ENCODE measurements around the gene CCDC183. TPM values are rescaled to one million over a fixed set of nuclear protein-coding genes. Genes with fewer than 3 reads are reported as not detected.

The CCDC183 gene
- under 1 TPM; 0.45 to 0.58 TPM for total RNA-seq
- polyA plus RNA-seq = under 1 TPM; 0.46 to 0.50 TPM
- long read RNA-seq, donor 1 = 0 reads
- long read RNA-seq, donor 2, partial matches to known transcripts = 1 of 2 reads
- long read RNA-seq, donor 2, other reads (novel, unspliced or antisense) = 0 of 2 reads

DNA sequence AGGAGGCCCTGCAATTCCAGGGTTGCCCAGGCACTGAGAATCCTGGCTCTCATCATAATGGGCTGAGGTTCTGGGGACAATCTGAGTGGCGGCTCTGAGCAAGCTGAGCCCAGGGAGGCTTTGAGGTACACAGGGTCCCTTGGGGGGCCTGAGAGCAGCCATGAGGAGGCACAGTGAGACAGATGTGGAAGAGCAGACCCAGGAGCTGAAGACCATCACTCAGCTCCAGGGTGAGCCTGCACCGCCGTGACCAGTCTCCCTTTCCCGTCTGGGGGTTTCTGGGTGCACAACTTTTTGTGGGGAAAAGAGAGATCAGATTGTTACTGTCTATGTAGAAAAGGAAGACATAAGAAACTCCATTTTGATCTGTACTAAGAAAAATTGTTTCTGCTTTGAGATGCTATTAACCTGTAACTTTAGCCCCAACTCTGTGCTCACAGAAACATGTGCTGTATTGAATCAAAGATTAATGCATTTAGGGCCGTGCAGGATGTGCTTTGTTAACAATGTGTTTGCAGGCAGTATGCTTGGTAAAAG is at the start of gene CCDC183:
CCDC183 (plus strand) TSS at position 101 of the 537 bp plus-strand sequence; CDS start at position 161, 60 bp downstream.
- intact Hi-C loops (cut with DNase I) = no loop called here
- Histone ChIP-seq H3K4me3 (ENCODE audit: low read length in 2 of 2) (no peak within 1 kb of the TSS), H3K27me3 (ENCODE audit: control insufficient read depth in 1 of 2, insufficient read depth in 2 of 2, low read length in 1 of 2) (peaks cover 0 to 2% of the 10 kb centered on the region in 2 donors), H3K9me3 (ENCODE audit: control insufficient read depth, low read length) (no peaks in the 10 kb centered on the region), H3K4me1 (ENCODE audit: control insufficient read depth in 1 of 2, insufficient read depth in 2 of 2, low read length in 2 of 2) (no peaks in the 10 kb centered on the region), H3K27ac (ENCODE audit: low read depth in 1 of 2, low read length in 2 of 2) (no peak within 1 kb of the TSS), H3K36me3 (ENCODE audit: control insufficient read depth in 1 of 2, insufficient read depth in 2 of 2, low read length in 1 of 2) (no peaks in the 10 kb centered on the region)
- 39 to 45% methylated on average over 5 of the region's 5 CpGs for WGBS, 2 donors
- ATAC-seq (ENCODE audit: low FRiP score) = no peak
- peak in 1 of 2 donors; percentile 37 for DNase-seq

DNA sequence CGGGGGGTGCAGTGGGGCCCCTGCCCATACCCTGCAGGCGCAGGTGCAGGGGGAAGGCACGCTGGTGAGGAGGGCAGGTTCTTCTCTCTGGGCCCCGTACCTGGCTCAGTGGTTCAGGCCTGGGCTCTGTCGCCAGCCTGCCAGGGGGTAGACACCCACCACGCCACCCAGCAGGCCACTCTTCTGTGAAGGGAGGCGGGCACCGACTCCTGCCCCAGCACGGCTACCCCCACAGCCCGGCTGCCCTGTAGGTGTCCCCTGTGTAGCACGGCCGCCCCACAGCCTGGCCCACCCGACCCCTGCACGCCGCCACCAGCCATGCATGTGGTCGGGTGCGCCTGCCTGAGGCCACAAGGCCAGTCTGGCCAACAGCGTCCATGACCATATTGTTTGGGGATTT is 49.5 kb upstream of the CCDC183 start:
- H3K27me3 ChIP-seq (ENCODE audit: control insufficient read depth in 1 of 2, insufficient read depth in 2 of 2, low read length in 1 of 2) = no peaks in the 10 kb centered on the region
- H3K9me3 ChIP-seq (ENCODE audit: control insufficient read depth, low read length) = no peaks in the 10 kb centered on the region
- H3K36me3 ChIP-seq (ENCODE audit: control insufficient read depth in 1 of 2, insufficient read depth in 2 of 2, low read length in 1 of 2) = no peaks in the 10 kb centered on the region
- 92 to 93% methylated on average over 18 of the region's 18 CpGs for WGBS, 2 donors
- H3K4me3 ChIP-seq (ENCODE audit: low read length in 2 of 2) = no peak overlapping the region
- no peaks in the 10 kb centered on the region for H3K4me1 ChIP-seq (ENCODE audit: control insufficient read depth in 1 of 2, insufficient read depth in 2 of 2, low read length in 2 of 2)
- H3K27ac ChIP-seq (ENCODE audit: low read depth in 1 of 2, low read length in 2 of 2) = no peak overlapping the region
- intact Hi-C loops (cut with DNase I) = no loop called here
- no peak for DNase-seq
- no peak for ATAC-seq (ENCODE audit: low FRiP score)

DNA sequence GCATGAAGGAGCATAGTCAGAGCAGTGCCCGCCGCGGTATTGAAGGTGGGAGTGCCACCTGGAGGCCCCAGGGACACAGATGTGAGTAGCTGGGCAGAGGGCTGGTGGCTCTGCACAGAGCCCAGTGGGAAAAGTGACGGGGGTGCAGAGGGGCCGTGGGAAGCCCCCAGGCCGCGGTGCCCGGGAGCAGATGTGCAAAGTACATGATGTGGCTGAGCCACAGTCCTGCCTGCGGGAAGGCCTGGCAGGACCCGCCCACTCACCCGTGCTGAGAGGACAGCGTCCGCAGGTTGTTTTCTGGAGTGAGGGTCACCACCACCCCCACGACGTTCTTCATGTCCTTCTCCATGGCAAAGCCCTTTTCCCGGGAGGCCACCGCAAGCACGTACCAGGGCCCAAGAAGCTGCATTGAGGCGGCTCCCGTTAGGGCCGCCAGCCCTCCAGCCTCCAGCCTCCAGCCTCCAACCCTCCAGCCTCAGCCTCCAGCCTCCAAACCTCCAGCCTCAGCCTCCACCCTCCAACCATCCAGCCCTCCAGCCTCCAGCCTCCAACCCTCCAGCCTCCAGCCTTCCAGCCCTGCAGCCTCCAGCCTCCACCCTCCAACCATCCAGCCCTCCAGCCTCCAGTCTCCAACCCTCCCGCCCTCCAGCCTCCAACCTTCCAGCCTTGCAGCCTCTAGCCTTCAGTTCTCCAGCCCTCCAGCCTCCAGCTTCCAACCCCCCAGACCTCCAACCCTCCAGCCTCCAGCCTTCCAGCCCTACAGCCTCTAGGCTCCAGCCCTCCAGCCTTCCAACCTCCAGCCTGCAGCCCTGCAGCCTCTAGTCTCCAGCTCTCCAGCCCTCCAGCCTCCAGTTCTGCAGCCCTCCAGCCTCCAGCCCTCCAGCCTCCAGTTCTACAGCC is 48.7 kb upstream of the CCDC183 start:
- ATAC-seq (ENCODE audit: low FRiP score) (no peak), DNase-seq (no peak)
- no peaks in the 10 kb centered on the region for H3K36me3 ChIP-seq (ENCODE audit: control insufficient read depth in 1 of 2, insufficient read depth in 2 of 2, low read length in 1 of 2)
- intact Hi-C loops (cut with DNase I) = no loop called here
- H3K4me3 ChIP-seq (ENCODE audit: low read length in 2 of 2) = no peak overlapping the region
- no peak overlapping the region for H3K27ac ChIP-seq (ENCODE audit: low read depth in 1 of 2, low read length in 2 of 2)
- H3K9me3 ChIP-seq (ENCODE audit: control insufficient read depth, low read length) = no peaks in the 10 kb centered on the region
- 86% methylated on average over 22 of the region's 22 CpGs for WGBS, 2 donors
- H3K4me1 ChIP-seq (ENCODE audit: control insufficient read depth in 1 of 2, insufficient read depth in 2 of 2, low read length in 2 of 2) = no peaks in the 10 kb centered on the region
- H3K27me3 ChIP-seq (ENCODE audit: control insufficient read depth in 1 of 2, insufficient read depth in 2 of 2, low read length in 1 of 2) = no peaks in the 10 kb centered on the region

DNA sequence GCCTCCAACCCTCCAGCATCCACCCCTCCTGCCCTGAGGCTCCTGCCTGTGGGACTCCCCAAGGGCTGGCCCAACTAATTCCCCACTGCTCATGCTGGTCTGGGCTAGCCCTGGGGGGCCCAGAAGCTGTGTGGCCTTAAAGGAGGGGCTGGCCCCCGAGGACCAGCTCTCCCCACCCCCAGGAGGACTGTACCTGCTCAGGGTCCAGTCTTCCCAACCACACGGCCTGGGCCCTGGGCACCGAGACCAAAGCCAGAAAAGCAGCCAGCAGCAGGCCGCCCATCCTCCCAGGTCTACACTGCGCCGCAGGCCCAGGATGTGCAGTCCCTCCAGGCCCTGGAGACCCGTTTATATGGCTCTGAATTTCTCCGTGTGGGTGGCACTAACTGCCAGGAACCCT is 47.9 kb upstream of the CCDC183 start, which contains the start of gene LCN6:
LCN6 (minus strand) TSS at position 325 of the 400 bp plus-strand sequence; CDS start at position 283, 42 bp downstream.
- no peak for DNase-seq
- intact Hi-C loops (cut with DNase I) = no loop called here
- WGBS, 2 donors = 74 to 81% methylated on average over 8 of the region's 8 CpGs
- Histone ChIP-seq H3K27me3 (ENCODE audit: control insufficient read depth in 1 of 2, insufficient read depth in 2 of 2, low read length in 1 of 2) (no peaks in the 10 kb centered on the region), H3K36me3 (ENCODE audit: control insufficient read depth in 1 of 2, insufficient read depth in 2 of 2, low read length in 1 of 2) (no peaks in the 10 kb centered on the region), H3K4me3 (ENCODE audit: low read length in 2 of 2) (no peak within 1 kb of the TSS), H3K4me1 (ENCODE audit: control insufficient read depth in 1 of 2, insufficient read depth in 2 of 2, low read length in 2 of 2) (no peaks in the 10 kb centered on the region), H3K9me3 (ENCODE audit: control insufficient read depth, low read length) (no peaks in the 10 kb centered on the region), H3K27ac (ENCODE audit: low read depth in 1 of 2, low read length in 2 of 2) (no peak within 1 kb of the TSS)
- no peak for ATAC-seq (ENCODE audit: low FRiP score)

DNA sequence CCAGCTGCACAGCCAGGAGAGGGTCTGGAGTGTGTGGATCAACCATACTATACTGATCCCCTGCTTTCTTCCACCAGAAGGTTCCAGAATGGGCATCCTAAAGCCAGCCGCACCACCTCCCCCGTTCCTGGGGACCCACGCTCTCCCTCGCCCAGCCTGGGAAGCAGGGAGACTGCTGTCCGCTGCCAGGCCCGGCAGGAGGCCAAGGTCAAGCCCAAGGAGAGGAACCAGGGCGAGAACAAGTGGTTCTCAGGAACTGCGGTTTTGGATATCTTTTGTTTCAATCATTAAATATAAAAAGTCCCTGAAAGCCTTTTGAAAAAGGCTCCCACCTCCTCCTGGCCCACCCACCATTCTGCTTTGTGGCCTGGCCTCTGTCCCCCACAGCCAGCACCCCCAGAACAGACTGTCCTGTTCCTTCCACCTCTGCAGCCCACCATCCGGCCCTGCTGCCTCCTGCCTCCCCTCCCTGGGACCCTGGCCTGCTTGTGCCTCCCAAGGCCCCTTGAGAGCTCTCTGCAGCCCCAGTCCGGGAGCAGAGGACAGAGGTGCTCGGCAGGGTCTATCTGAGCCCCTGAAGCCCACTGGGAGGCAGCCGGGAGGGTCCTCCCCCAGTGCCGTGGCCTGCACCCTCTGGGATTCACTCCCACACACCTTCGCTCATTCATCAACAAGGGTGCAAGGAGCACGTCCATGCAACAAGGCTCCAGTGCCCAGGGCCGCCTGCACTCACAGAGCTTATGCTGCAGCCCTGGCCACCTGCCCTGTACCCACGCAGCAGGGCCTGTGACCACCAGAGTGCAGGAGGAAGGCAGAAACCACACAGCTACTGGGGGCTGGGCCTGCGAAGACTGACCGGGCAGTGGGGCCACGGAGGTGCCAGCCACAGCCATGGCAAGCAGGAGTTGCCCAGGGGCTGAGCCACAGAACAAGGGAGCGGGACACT is 47.2 kb upstream of the CCDC183 start:
- DNase-seq (no peak), ATAC-seq (ENCODE audit: low FRiP score) (no peak)
- peaks cover 2% of the 10 kb centered on the region for H3K9me3 ChIP-seq (ENCODE audit: control insufficient read depth, low read length)
- H3K4me3 ChIP-seq (ENCODE audit: low read length in 2 of 2) = no peak overlapping the region
- WGBS, 2 donors = 82 to 84% methylated on average over 21 of the region's 21 CpGs
- no peaks in the 10 kb centered on the region for H3K36me3 ChIP-seq (ENCODE audit: control insufficient read depth in 1 of 2, insufficient read depth in 2 of 2, low read length in 1 of 2)
- intact Hi-C loops (cut with DNase I) = no loop called here
- no peaks in the 10 kb centered on the region for H3K27me3 ChIP-seq (ENCODE audit: control insufficient read depth in 1 of 2, insufficient read depth in 2 of 2, low read length in 1 of 2)
- no peaks in the 10 kb centered on the region for H3K4me1 ChIP-seq (ENCODE audit: control insufficient read depth in 1 of 2, insufficient read depth in 2 of 2, low read length in 2 of 2)
- no peak overlapping the region for H3K27ac ChIP-seq (ENCODE audit: low read depth in 1 of 2, low read length in 2 of 2)

DNA sequence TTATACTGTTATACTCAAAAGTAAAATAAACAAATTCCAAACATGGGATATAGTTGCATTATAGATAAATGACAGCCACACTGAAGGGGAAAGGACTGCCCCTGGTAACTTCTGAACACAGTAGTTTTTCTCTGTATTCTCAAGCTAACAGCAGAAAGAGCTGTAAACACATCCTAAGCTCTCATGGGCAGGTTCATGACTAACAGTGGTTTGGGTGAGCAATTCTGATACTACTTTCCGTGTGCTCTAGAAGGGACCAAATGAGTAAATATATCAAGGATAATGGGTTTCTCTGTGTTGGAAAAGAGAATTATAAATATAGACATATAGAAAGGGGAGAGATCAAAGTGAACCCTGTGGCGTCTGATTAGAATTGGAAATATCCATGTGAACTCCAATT is 45.6 kb upstream of the CCDC183 start:
- DNase-seq (no peak), ATAC-seq (ENCODE audit: low FRiP score) (no peak)
- H3K27me3 ChIP-seq (ENCODE audit: control insufficient read depth in 1 of 2, insufficient read depth in 2 of 2, low read length in 1 of 2) = no peaks in the 10 kb centered on the region
- H3K4me3 ChIP-seq (ENCODE audit: low read length in 2 of 2) = no peak overlapping the region
- no peaks in the 10 kb centered on the region for H3K36me3 ChIP-seq (ENCODE audit: control insufficient read depth in 1 of 2, insufficient read depth in 2 of 2, low read length in 1 of 2)
- 54 to 60% methylated on average over 2 of the region's 2 CpGs for WGBS, 2 donors
- H3K4me1 ChIP-seq (ENCODE audit: control insufficient read depth in 1 of 2, insufficient read depth in 2 of 2, low read length in 2 of 2) = no peaks in the 10 kb centered on the region
- no peak overlapping the region for H3K27ac ChIP-seq (ENCODE audit: low read depth in 1 of 2, low read length in 2 of 2)
- H3K9me3 ChIP-seq (ENCODE audit: control insufficient read depth, low read length) = peaks cover 2% of the 10 kb centered on the region
- intact Hi-C loops (cut with DNase I) = no loop called here

DNA sequence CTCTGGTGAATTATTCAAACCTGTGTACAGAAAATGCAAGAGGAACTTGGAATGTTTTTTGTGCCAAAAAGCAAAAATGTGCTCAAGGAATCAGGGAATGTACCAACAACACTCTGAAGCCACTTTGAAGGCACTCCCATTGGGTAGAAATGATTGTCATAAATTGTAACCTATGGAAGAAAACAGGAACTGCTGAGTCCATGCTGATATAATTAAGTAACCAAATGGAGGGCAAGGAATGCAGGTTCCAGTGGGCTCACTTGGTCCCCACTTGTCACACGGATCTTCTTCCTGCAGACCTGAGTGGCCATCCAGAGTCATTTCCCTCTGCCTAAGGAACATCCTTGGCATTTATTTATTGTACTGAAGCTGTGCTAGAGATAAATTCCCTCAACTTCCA is 44.9 kb upstream of the CCDC183 start:
- no peak for ATAC-seq (ENCODE audit: low FRiP score)
- intact Hi-C loops (cut with DNase I) = no loop called here
- H3K36me3 ChIP-seq (ENCODE audit: control insufficient read depth in 1 of 2, insufficient read depth in 2 of 2, low read length in 1 of 2) = no peaks in the 10 kb centered on the region
- no peaks in the 10 kb centered on the region for H3K27me3 ChIP-seq (ENCODE audit: control insufficient read depth in 1 of 2, insufficient read depth in 2 of 2, low read length in 1 of 2)
- peaks cover 2% of the 10 kb centered on the region for H3K9me3 ChIP-seq (ENCODE audit: control insufficient read depth, low read length)
- no peaks in the 10 kb centered on the region for H3K4me1 ChIP-seq (ENCODE audit: control insufficient read depth in 1 of 2, insufficient read depth in 2 of 2, low read length in 2 of 2)
- no peak overlapping the region for H3K4me3 ChIP-seq (ENCODE audit: low read length in 2 of 2)
- 70 to 81% methylated on average over 1 of the region's 1 CpG for WGBS, 2 donors
- H3K27ac ChIP-seq (ENCODE audit: low read depth in 1 of 2, low read length in 2 of 2) = no peak overlapping the region
- no peak for DNase-seq

DNA sequence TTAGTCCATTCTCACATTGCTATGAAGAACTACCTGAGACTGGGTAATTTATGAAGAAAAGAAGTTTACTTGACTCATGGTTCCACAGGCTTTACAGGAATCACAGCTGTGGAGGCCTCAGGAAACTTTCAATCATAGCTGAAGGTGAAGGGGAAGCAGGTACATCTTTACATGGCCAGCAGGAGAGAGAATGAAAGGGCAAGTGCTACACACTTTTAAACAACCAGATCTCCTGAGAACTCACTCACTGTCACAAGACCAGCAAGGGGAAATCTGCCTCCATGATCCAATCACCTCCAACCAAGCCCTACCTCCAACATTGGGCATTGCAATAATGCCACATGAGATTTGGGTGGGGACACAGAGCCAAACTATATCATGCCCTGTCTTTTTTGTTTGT is 44.3 kb upstream of the CCDC183 start:
- Histone ChIP-seq H3K27ac (ENCODE audit: low read depth in 1 of 2, low read length in 2 of 2) (no peak overlapping the region), H3K4me3 (ENCODE audit: low read length in 2 of 2) (no peak overlapping the region), H3K36me3 (ENCODE audit: control insufficient read depth in 1 of 2, insufficient read depth in 2 of 2, low read length in 1 of 2) (no peaks in the 10 kb centered on the region), H3K4me1 (ENCODE audit: control insufficient read depth in 1 of 2, insufficient read depth in 2 of 2, low read length in 2 of 2) (no peaks in the 10 kb centered on the region), H3K27me3 (ENCODE audit: control insufficient read depth in 1 of 2, insufficient read depth in 2 of 2, low read length in 1 of 2) (no peaks in the 10 kb centered on the region), H3K9me3 (ENCODE audit: control insufficient read depth, low read length) (peaks cover 2% of the 10 kb centered on the region)
- no peak for ATAC-seq (ENCODE audit: low FRiP score)
- intact Hi-C loops (cut with DNase I) = no loop called here
- no peak for DNase-seq

Measured in aorta (tissue), 5 donors.